Left ventricle myocardium inferior (tissue), 1 donor: ENCODE data around the gene CS. TPM values are rescaled to one million over a fixed set of nuclear protein-coding genes. Genes with fewer than 3 reads are reported as not detected.
A peak's percentile ranks its signal among the peaks of the same experiment; 100 is the strongest.

Source experiments
- DNase-seq: peaks from one replicate; pipeline ENCODE4 v3.0.0-alpha.2; 2020
- H3K27ac ChIP-seq: fragments of 200-600 bp; replicated peaks from 2 replicates; pipeline ENCODE4 v1.8.0; 2021
- H3K27me3 ChIP-seq: fragments of 200-600 bp; 2 replicates; pipeline ENCODE4 v1.8.0; 2021; ENCODE audit warnings: low read depth
- H3K36me3 ChIP-seq: fragments of 200-600 bp; 2 replicates; pipeline ENCODE4 v1.8.0; 2021
- H3K4me1 ChIP-seq: fragments of 200-600 bp; 2 replicates; pipeline ENCODE4 v1.8.0; 2021
- H3K4me3 ChIP-seq: fragments of 200-600 bp; 2 replicates; pipeline ENCODE4 v1.8.0; 2021; ENCODE audit warnings: mild to moderate bottlenecking, moderate library complexity
- H3K9me3 ChIP-seq: fragments of 200-600 bp; replicated peaks from 2 replicates; pipeline ENCODE4 v1.8.0; 2021
- CTCF ChIP-seq: fragments of 200-600 bp; IDR thresholded peaks from 2 replicates; pipeline ENCODE4 v1.8.0; 2021; ENCODE audit warnings: antibody characterized with exemption, mild to moderate bottlenecking, borderline replicate concordance
- intact Hi-C: fragments of 100-400 bp; cut with micrococcal nuclease; formaldehyde crosslinking; loops from one replicate; pipeline ENCODE4 v1.11.0; 2022
- total RNA-seq: library from RNA; stranded (reverse); fragmentation: NEBNext Ultra II Directional; extraction: Animal tissue kit (Norgen Biotek cat#: 25700); gene quantifications from one replicate; pipeline ENCODE4 v1.2.1, GENCODE V29; 2021
- donor health status: DM: no; HTN: yes; CAD: no; lungs with severe emphysema.

The CS gene
- total RNA-seq, 1 donor from 2014 or later, result 780 TPM

- intact Hi-C loops, result no loop called here
- DNase-seq, result peak; percentile 96
- H3K27me3 ChIP-seq, result no peaks in the 10 kb centered on the region
- peak within 1 kb of the TSS; percentile 86 for H3K4me3 ChIP-seq
- no peaks in the 10 kb centered on the region for H3K36me3 ChIP-seq
- H3K27ac ChIP-seq, result peak within 1 kb of the TSS; percentile 98
- H3K9me3 ChIP-seq, result no peaks in the 10 kb centered on the region
- peak; percentile 55 for TF ChIP-seq CTCF
- H3K4me1 ChIP-seq, result peaks cover 24% of the 10 kb centered on the region
These were observed 33.8 kb upstream of the CS start, which contains the start of gene PAN2 for GRCh38 chr12:56333679-56334489. Gene PAN2 (minus strand): TSS chr12:56334000. CDS start chr12:56333094, 906 bp downstream.

- TF ChIP-seq CTCF, result no peak
- H3K4me1 ChIP-seq, result peaks cover 24% of the 10 kb centered on the region
- intact Hi-C loops, result no loop called here
These were observed 33.1 kb upstream of the CS start for GRCh38 chr12:56333197-56333678.

GRCh38 chr12:56332512-56333196 is 32.5 kb upstream of the CS start:
- no peaks in the 10 kb centered on the region for H3K27me3 ChIP-seq
- intact Hi-C loops, result no loop called here
- H3K36me3 ChIP-seq, result peaks cover 12% of the 10 kb centered on the region
- no peak for DNase-seq
- H3K27ac ChIP-seq, result peak overlapping the region; percentile 98
- H3K4me1 ChIP-seq, result peaks cover 24% of the 10 kb centered on the region
- peak overlapping the region; percentile 86 for H3K4me3 ChIP-seq
- TF ChIP-seq CTCF, result no peak
- no peaks in the 10 kb centered on the region for H3K9me3 ChIP-seq

More at GRCh38 chr12:56333197-56333678, 33.1 kb upstream of the CS start:
- H3K36me3 ChIP-seq, result peaks cover 6% of the 10 kb centered on the region
- H3K27ac ChIP-seq, result peak overlapping the region; percentile 98
- H3K9me3 ChIP-seq, result no peaks in the 10 kb centered on the region
- peak overlapping the region; percentile 86 for H3K4me3 ChIP-seq
- no peaks in the 10 kb centered on the region for H3K27me3 ChIP-seq
- no peak for DNase-seq

GRCh38 chr12:56330936-56331490 is 30.9 kb upstream of the CS start:
- Histone ChIP-seq H3K27me3 (no peaks in the 10 kb centered on the region), H3K9me3 (no peaks in the 10 kb centered on the region), H3K27ac (no peak overlapping the region), H3K4me1 (peaks cover 33% of the 10 kb centered on the region), H3K4me3 (no peak overlapping the region), H3K36me3 (peaks cover 28% of the 10 kb centered on the region)
- no peak for TF ChIP-seq CTCF
- DNase-seq, result no peak
- intact Hi-C loops, result no loop called here

GRCh38 chr12:56326533-56326932 is 26.4 kb upstream of the CS start:
- Histone ChIP-seq H3K4me3 (no peak overlapping the region), H3K36me3 (peaks cover 73% of the 10 kb centered on the region), H3K9me3 (no peaks in the 10 kb centered on the region), H3K4me1 (peaks cover 9% of the 10 kb centered on the region), H3K27me3 (no peaks in the 10 kb centered on the region), H3K27ac (no peak overlapping the region)
- intact Hi-C loops, result no loop called here
- DNase-seq, result no peak
- TF ChIP-seq CTCF, result no peak
